Vagina (tissue), 2 donors: Measurements from ENCODE around the gene FBXO28.

Experiments used
- CTCF ChIP-seq, 3 experiments: fragments of 450-650 bp in 2 of 3; fragments of 200-600 bp in 1 of 3; sonication (generic) in 1 of 3; IDR thresholded peaks; one replicate each; pipeline ENCODE4 v1.5.1; 2017 to 2019; ENCODE audit warnings: antibody characterized with exemption in 3 of 3, mild to moderate bottlenecking in 2 of 3, moderate library complexity in 2 of 3
- POLR2A ChIP-seq, 2 donors: fragments of 450-650 bp; IDR thresholded peaks; one replicate each; pipeline ENCODE4 v1.6.1; 2017; ENCODE audit warnings: antibody characterized with exemption in 2 of 2, mild to moderate bottlenecking in 2 of 2, moderate library complexity in 2 of 2
- POLR2AphosphoS5 ChIP-seq, 2 donors: sonication (generic); formaldehyde crosslinking; IDR thresholded peaks; one replicate each; pipeline ENCODE4 v1.9.0; 2017; ENCODE audit warnings: antibody characterized with exemption in 2 of 2, mild to moderate bottlenecking in 2 of 2, low read depth in 1 of 2; ENCODE audit not compliant: insufficient read depth in 1 of 2

- TF ChIP-seq CTCF (IDR thresholded peaks at IDR 0.05) (no peak), POLR2A (IDR thresholded peaks at IDR 0.05) (no peak), POLR2AphosphoS5 (IDR thresholded peaks at IDR 0.05; ENCODE audit: insufficient read depth in 1 of 2, low read depth in 1 of 2) (no peak)
These were observed 67.5 kb downstream of the FBXO28 start for GRCh38 chr1:224181453-224181810.
